Measurements from ENCODE around the gene DOCK6.

DNA sequence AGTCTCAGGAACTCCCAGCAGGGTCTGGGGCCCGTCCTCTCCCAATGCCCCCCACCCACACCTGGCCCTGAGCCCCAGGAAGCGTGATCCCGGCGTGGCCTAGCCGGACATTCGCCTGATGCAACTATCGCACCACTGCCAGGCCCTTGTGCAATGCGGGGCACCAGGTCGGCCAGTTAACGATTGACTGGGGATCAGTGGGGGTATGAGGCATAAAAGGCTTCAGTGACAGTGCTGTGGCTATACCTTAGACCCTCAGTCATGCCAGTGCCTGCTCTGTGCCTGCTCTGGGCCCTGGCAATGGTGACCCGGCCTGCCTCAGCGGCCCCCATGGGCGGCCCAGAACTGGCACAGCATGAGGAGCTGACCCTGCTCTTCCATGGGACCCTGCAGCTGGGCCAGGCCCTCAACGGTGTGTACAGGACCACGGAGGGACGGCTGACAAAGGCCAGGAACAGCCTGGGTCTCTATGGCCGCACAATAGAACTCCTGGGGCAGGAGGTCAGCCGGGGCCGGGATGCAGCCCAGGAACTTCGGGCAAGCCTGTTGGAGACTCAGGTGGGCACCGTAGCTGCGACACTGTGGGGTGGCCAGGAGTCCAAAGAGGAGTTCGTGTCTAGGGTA, 22.8 kb downstream of the DOCK6 start, which contains the start of gene ANGPTL8:
- TF ChIP-seq ZNF565 (CRISPR knock-in tag; conservative IDR thresholded peaks at IDR 0.05; ENCODE audit: low read depth) (no peak), ISL1 (CRISPR knock-in tag; IDR thresholded peaks at IDR 0.05) (no peak), ZNF70 (CRISPR knock-in tag; IDR thresholded peaks at IDR 0.05) (no peak), ZFP30 (CRISPR knock-in tag; IDR thresholded peaks at IDR 0.05) (no peak), TOX (CRISPR knock-in tag; IDR thresholded peaks at IDR 0.05; ENCODE audit: borderline replicate concordance) (no peak), ARNTL (CRISPR knock-in tag; IDR thresholded peaks at IDR 0.05; ENCODE audit: borderline replicate concordance, low read depth) (no peak), RARB (CRISPR knock-in tag; IDR thresholded peaks at IDR 0.05) (no peak), CREB5 (CRISPR knock-in tag; IDR thresholded peaks at IDR 0.05; ENCODE audit: low read depth) (no peak), ESRRG (CRISPR knock-in tag; IDR thresholded peaks at IDR 0.05) (no peak)
- TF ChIP-seq, protein P1, sequence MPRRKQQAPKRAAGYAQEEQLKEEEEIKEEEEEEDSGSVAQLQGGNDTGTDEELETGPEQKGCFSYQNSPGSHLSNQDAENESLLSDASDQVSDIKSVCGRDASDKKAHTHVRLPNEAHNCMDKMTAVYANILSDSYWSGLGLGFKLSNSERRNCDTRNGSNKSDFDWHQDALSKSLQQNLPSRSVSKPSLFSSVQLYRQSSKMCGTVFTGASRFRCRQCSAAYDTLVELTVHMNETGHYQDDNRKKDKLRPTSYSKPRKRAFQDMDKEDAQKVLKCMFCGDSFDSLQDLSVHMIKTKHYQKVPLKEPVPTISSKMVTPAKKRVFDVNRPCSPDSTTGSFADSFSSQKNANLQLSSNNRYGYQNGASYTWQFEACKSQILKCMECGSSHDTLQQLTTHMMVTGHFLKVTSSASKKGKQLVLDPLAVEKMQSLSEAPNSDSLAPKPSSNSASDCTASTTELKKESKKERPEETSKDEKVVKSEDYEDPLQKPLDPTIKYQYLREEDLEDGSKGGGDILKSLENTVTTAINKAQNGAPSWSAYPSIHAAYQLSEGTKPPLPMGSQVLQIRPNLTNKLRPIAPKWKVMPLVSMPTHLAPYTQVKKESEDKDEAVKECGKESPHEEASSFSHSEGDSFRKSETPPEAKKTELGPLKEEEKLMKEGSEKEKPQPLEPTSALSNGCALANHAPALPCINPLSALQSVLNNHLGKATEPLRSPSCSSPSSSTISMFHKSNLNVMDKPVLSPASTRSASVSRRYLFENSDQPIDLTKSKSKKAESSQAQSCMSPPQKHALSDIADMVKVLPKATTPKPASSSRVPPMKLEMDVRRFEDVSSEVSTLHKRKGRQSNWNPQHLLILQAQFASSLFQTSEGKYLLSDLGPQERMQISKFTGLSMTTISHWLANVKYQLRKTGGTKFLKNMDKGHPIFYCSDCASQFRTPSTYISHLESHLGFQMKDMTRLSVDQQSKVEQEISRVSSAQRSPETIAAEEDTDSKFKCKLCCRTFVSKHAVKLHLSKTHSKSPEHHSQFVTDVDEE (CRISPR knock-in tag; IDR thresholded peaks at IDR 0.05) = no peak
- TF ChIP-seq, protein P2, sequence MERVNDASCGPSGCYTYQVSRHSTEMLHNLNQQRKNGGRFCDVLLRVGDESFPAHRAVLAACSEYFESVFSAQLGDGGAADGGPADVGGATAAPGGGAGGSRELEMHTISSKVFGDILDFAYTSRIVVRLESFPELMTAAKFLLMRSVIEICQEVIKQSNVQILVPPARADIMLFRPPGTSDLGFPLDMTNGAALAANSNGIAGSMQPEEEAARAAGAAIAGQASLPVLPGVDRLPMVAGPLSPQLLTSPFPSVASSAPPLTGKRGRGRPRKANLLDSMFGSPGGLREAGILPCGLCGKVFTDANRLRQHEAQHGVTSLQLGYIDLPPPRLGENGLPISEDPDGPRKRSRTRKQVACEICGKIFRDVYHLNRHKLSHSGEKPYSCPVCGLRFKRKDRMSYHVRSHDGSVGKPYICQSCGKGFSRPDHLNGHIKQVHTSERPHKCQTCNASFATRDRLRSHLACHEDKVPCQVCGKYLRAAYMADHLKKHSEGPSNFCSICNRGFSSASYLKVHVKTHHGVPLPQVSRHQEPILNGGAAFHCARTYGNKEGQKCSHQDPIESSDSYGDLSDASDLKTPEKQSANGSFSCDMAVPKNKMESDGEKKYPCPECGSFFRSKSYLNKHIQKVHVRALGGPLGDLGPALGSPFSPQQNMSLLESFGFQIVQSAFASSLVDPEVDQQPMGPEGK (CRISPR knock-in tag; IDR thresholded peaks at IDR 0.05; ENCODE audit: borderline replicate concordance) = no peak

Measured in SK-N-SH treated with all-trans-retinoic acid at 6 μM for 48 hours (cell line).